SK-N-MC (cell line): ENCODE measurements around the gene PLXNA4.

ENCODE experiments used
- EZH2 ChIP-seq: fragments of 200-600 bp; sonication (generic); IDR thresholded peaks from one replicate; pipeline ENCODE4 v1.6.1; 2017; ENCODE audit warnings: antibody characterized with exemption
- POLR2AphosphoS5 ChIP-seq: IDR thresholded peaks from 2 replicates; pipeline ENCODE4 v1.6.1; 2012; ENCODE audit warnings: mild to moderate bottlenecking, low read depth, low read length, borderline replicate concordance

GRCh38 chr7:132113536-132114371 is 462.5 kb downstream of the PLXNA4 start:
- TF ChIP-seq POLR2AphosphoS5 (no peak), EZH2 (no peak)
